NOMO-1 treated with dmso at 0.1 percent for 144 hours (cell line): ENCODE data around the gene SEZ6L.

Source experiments
- DNase-seq: peaks from one replicate; lab custom pipeline; 2025; ENCODE audit not compliant: unreplicated experiment; lab: John Stamatoyannopoulos, UW

SEZ6L gene

GRCh38 chr22:26291940-26292666, 122.8 kb downstream of the SEZ6L start:
- DNase-seq: no peak

- no peak for DNase-seq
Observed at GRCh38 chr22:26292667-26292995, 123.4 kb downstream of the SEZ6L start.

GRCh38 chr22:26295563-26296126, 126.4 kb downstream of the SEZ6L start:
- DNase-seq: no peak

- DNase-seq: no peak
Observed at GRCh38 chr22:26298605-26299310, 129.5 kb downstream of the SEZ6L start.

GRCh38 chr22:26302726-26303125, 133.5 kb downstream of the SEZ6L start:
- no peak for DNase-seq

- no peak for DNase-seq
Observed at GRCh38 chr22:26303475-26303874, 134.2 kb downstream of the SEZ6L start.

GRCh38 chr22:26304730-26305129, 135.5 kb downstream of the SEZ6L start:
- DNase-seq: no peak

- no peak for DNase-seq
Observed at GRCh38 chr22:26308467-26308866, 139.2 kb downstream of the SEZ6L start.

GRCh38 chr22:26310616-26311015, 141.4 kb downstream of the SEZ6L start:
- DNase-seq: no peak

GRCh38 chr22:26313291-26313690, 144.0 kb downstream of the SEZ6L start:
- no peak for DNase-seq

GRCh38 chr22:26314171-26314570, 144.9 kb downstream of the SEZ6L start:
- DNase-seq: no peak

GRCh38 chr22:26314656-26315055, 145.4 kb downstream of the SEZ6L start:
- no peak for DNase-seq

- no peak for DNase-seq
Observed at GRCh38 chr22:26316732-26317285, 147.5 kb downstream of the SEZ6L start.

- no peak for DNase-seq
Observed at GRCh38 chr22:26318975-26319374, 149.7 kb downstream of the SEZ6L start.

GRCh38 chr22:26320447-26320846, 151.2 kb downstream of the SEZ6L start:
- DNase-seq: no peak

GRCh38 chr22:26321469-26321913, 152.2 kb downstream of the SEZ6L start:
- DNase-seq: no peak

- DNase-seq: no peak
Observed at GRCh38 chr22:26322179-26322905, 153.1 kb downstream of the SEZ6L start.

- DNase-seq: no peak
Observed at GRCh38 chr22:26323013-26323412, 153.8 kb downstream of the SEZ6L start.

GRCh38 chr22:26324150-26324549, 154.9 kb downstream of the SEZ6L start:
- no peak for DNase-seq

GRCh38 chr22:26325641-26326040, 156.4 kb downstream of the SEZ6L start:
- DNase-seq: no peak

GRCh38 chr22:26326803-26327202, 157.5 kb downstream of the SEZ6L start:
- no peak for DNase-seq
